ENCODE measurements around the gene UNC119. TPM values are rescaled to one million over a fixed set of nuclear protein-coding genes. Genes with fewer than 3 reads are reported as not detected.
A peak's percentile ranks its signal among the peaks of the same experiment; 100 is the strongest.

Gene UNC119
- polyA plus RNA-seq: 10 to 100 TPM; 15.3 to 20.1 TPM

GRCh38 chr17:28552176-28552999, at the start of gene UNC119:
Gene UNC119 (minus strand): TSS chr17:28552624. CDS start chr17:28552557, 67 bp downstream.
- H3K27ac ChIP-seq (ENCODE audit: low read depth in 2 of 2, low read length in 1 of 2): peak within 1 kb of the TSS; percentile 28
- peaks cover 17 to 30% of the 10 kb centered on the region in 2 donors for H3K36me3 ChIP-seq (ENCODE audit: control insufficient read depth in 2 of 2, insufficient read depth in 2 of 2, low read length in 1 of 2)
- 2 to 4% methylated on average over 41 to 63 of the region's 67 CpGs for WGBS, 2 donors
- peaks cover 2 to 4% of the 10 kb centered on the region in 2 donors for H3K4me1 ChIP-seq (ENCODE audit: control insufficient read depth in 2 of 2, insufficient read depth in 2 of 2, low read length in 1 of 2)
- H3K9me3 ChIP-seq (ENCODE audit: control insufficient read depth in 2 of 2, insufficient read depth in 1 of 2, low read depth in 1 of 2, low read length in 1 of 2): no peaks in the 10 kb centered on the region
- H3K4me3 ChIP-seq (ENCODE audit: low read depth in 1 of 2, low read length in 2 of 2): peak within 1 kb of the TSS; percentile 64 to 74
- H3K27me3 ChIP-seq (ENCODE audit: control insufficient read depth in 1 of 2, insufficient read depth in 2 of 2, low read length in 2 of 2): no peaks in the 10 kb centered on the region

- Histone ChIP-seq H3K9me3 (ENCODE audit: control insufficient read depth in 2 of 2, insufficient read depth in 1 of 2, low read depth in 1 of 2, low read length in 1 of 2) (no peaks in the 10 kb centered on the region), H3K36me3 (ENCODE audit: control insufficient read depth in 2 of 2, insufficient read depth in 2 of 2, low read length in 1 of 2) (no peaks in the 10 kb centered on the region), H3K27ac (ENCODE audit: low read depth in 2 of 2, low read length in 1 of 2) (peak overlapping the region; percentile 98 to 99), H3K4me3 (ENCODE audit: low read depth in 1 of 2, low read length in 2 of 2) (peak overlapping the region; percentile 68 to 71), H3K4me1 (ENCODE audit: control insufficient read depth in 2 of 2, insufficient read depth in 2 of 2, low read length in 1 of 2) (peaks cover 0 to 5% of the 10 kb centered on the region in 2 donors), H3K27me3 (ENCODE audit: control insufficient read depth in 1 of 2, insufficient read depth in 2 of 2, low read length in 2 of 2) (no peaks in the 10 kb centered on the region)
- 7 to 8% methylated on average over 40 of the region's 40 CpGs for WGBS, 2 donors
These were observed 47.1 kb upstream of the UNC119 start for GRCh38 chr17:28599311-28600184.

- Histone ChIP-seq H3K36me3 (ENCODE audit: control insufficient read depth in 2 of 2, insufficient read depth in 2 of 2, low read length in 1 of 2) (no peaks in the 10 kb centered on the region), H3K9me3 (ENCODE audit: control insufficient read depth in 2 of 2, insufficient read depth in 1 of 2, low read depth in 1 of 2, low read length in 1 of 2) (no peaks in the 10 kb centered on the region), H3K4me3 (ENCODE audit: low read depth in 1 of 2, low read length in 2 of 2) (peak within 1 kb of the TSS; percentile 68 to 71), H3K27me3 (ENCODE audit: control insufficient read depth in 1 of 2, insufficient read depth in 2 of 2, low read length in 2 of 2) (no peaks in the 10 kb centered on the region), H3K4me1 (ENCODE audit: control insufficient read depth in 2 of 2, insufficient read depth in 2 of 2, low read length in 1 of 2) (peaks cover 0 to 5% of the 10 kb centered on the region in 2 donors), H3K27ac (ENCODE audit: low read depth in 2 of 2, low read length in 1 of 2) (peak within 1 kb of the TSS; percentile 98 to 99)
- 0 to 1% methylated on average over 42 to 44 of the region's 44 CpGs for WGBS, 2 donors
These were observed 46.4 kb upstream of the UNC119 start, which contains the start of gene SPAG5 for GRCh38 chr17:28598799-28599310. Gene SPAG5 (minus strand): TSS chr17:28599025. CDS start chr17:28598946, 79 bp downstream.

DNA sequence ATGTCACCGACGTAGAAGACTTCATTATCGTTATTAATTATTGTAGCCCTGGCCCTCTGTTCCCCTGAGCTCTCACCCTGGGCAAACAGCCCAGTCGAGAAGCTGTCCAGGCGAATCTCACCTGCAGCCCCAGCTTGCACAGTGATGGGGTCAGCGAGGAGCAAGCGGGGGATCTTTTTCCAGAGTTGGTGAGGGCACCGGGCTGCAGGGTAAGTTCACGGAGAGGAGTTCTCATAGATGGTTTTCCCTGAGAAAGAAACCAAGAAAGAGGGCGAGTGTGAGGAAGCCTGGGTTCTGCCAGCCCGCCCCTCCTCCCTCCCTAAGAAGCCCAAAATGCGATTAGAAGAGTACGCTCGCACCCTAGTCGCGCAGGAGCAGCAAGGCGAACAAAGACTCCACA, 46.0 kb upstream of the UNC119 start:
- H3K27ac ChIP-seq (ENCODE audit: low read depth in 2 of 2, low read length in 1 of 2): no peak overlapping the region
- 2 to 4% methylated on average over 17 of the region's 17 CpGs for WGBS, 2 donors
- H3K27me3 ChIP-seq (ENCODE audit: control insufficient read depth in 1 of 2, insufficient read depth in 2 of 2, low read length in 2 of 2): no peaks in the 10 kb centered on the region
- no peaks in the 10 kb centered on the region for H3K9me3 ChIP-seq (ENCODE audit: control insufficient read depth in 2 of 2, insufficient read depth in 1 of 2, low read depth in 1 of 2, low read length in 1 of 2)
- peaks cover 0 to 5% of the 10 kb centered on the region in 2 donors for H3K4me1 ChIP-seq (ENCODE audit: control insufficient read depth in 2 of 2, insufficient read depth in 2 of 2, low read length in 1 of 2)
- no peaks in the 10 kb centered on the region for H3K36me3 ChIP-seq (ENCODE audit: control insufficient read depth in 2 of 2, insufficient read depth in 2 of 2, low read length in 1 of 2)
- H3K4me3 ChIP-seq (ENCODE audit: low read depth in 1 of 2, low read length in 2 of 2): peak overlapping the region; percentile 68 to 71

GRCh38 chr17:28597606-28598383, 45.4 kb upstream of the UNC119 start:
- peak overlapping the region; percentile 68 to 71 for H3K4me3 ChIP-seq (ENCODE audit: low read depth in 1 of 2, low read length in 2 of 2)
- no peak overlapping the region for H3K27ac ChIP-seq (ENCODE audit: low read depth in 2 of 2, low read length in 1 of 2)
- H3K36me3 ChIP-seq (ENCODE audit: control insufficient read depth in 2 of 2, insufficient read depth in 2 of 2, low read length in 1 of 2): no peaks in the 10 kb centered on the region
- peaks cover 0 to 5% of the 10 kb centered on the region in 2 donors for H3K4me1 ChIP-seq (ENCODE audit: control insufficient read depth in 2 of 2, insufficient read depth in 2 of 2, low read length in 1 of 2)
- no peaks in the 10 kb centered on the region for H3K27me3 ChIP-seq (ENCODE audit: control insufficient read depth in 1 of 2, insufficient read depth in 2 of 2, low read length in 2 of 2)
- WGBS, 2 donors: 35 to 36% methylated on average over 5 of the region's 5 CpGs
- H3K9me3 ChIP-seq (ENCODE audit: control insufficient read depth in 2 of 2, insufficient read depth in 1 of 2, low read depth in 1 of 2, low read length in 1 of 2): no peaks in the 10 kb centered on the region

GRCh38 chr17:28592260-28592659, 39.8 kb upstream of the UNC119 start:
- H3K27ac ChIP-seq (ENCODE audit: low read depth in 2 of 2, low read length in 1 of 2): no peak overlapping the region
- no peak overlapping the region for H3K4me3 ChIP-seq (ENCODE audit: low read depth in 1 of 2, low read length in 2 of 2)
- no peaks in the 10 kb centered on the region for H3K27me3 ChIP-seq (ENCODE audit: control insufficient read depth in 1 of 2, insufficient read depth in 2 of 2, low read length in 2 of 2)
- H3K4me1 ChIP-seq (ENCODE audit: control insufficient read depth in 2 of 2, insufficient read depth in 2 of 2, low read length in 1 of 2): no peaks in the 10 kb centered on the region
- whole genome bisulfite sequencing, 2 donors: 90 to 91% methylated on average over 4 of the region's 4 CpGs
- H3K36me3 ChIP-seq (ENCODE audit: control insufficient read depth in 2 of 2, insufficient read depth in 2 of 2, low read length in 1 of 2): peaks cover 4 to 8% of the 10 kb centered on the region in 2 donors
- no peaks in the 10 kb centered on the region for H3K9me3 ChIP-seq (ENCODE audit: control insufficient read depth in 2 of 2, insufficient read depth in 1 of 2, low read depth in 1 of 2, low read length in 1 of 2)

DNA sequence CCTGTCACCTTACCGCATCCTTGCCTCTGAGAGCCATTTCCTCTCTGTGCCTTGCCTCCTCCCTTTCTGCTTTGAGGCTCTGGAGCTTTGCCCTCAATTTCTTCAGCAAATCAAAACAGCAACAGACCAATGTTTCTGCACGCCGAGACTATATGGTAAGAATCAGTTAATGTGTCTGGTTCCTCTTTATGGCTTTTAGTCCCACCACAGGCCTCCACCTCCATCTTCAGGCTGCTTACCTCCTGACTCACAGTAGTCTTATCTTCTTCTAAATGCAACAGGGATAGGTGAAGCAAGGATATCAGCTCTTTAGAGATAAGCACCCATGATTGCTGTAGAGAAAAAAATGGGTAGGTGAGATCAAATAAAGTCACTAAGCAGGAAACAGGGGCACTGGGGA, 33.4 kb upstream of the UNC119 start:
- H3K36me3 ChIP-seq (ENCODE audit: control insufficient read depth in 2 of 2, insufficient read depth in 2 of 2, low read length in 1 of 2): peaks cover 7 to 9% of the 10 kb centered on the region in 2 donors
- H3K4me3 ChIP-seq (ENCODE audit: low read depth in 1 of 2, low read length in 2 of 2): no peak overlapping the region
- 98% methylated on average over 3 of the region's 3 CpGs for WGBS, 2 donors

DNA sequence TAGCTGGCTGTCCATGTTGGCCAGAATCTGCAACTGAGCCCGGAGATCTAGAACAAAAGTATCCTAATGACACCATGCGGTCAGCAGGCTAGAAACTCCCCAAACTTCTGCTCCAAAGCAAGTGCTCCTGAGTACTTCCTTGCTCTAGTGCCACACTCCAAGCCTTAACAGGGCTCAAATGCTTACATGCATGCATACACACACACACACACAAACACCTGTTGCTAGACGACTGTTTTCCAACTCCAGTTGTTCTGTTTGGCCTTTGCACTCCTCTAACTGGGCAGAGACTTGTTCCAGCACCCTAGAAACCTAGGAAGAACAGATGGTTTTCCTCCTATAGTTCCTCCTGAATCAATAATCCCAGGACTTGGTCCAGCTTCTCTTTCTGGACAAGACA, 32.0 kb upstream of the UNC119 start:
- no peak overlapping the region for H3K27ac ChIP-seq (ENCODE audit: low read depth in 2 of 2, low read length in 1 of 2)
- H3K4me3 ChIP-seq (ENCODE audit: low read depth in 1 of 2, low read length in 2 of 2): no peak overlapping the region
- 80 to 93% methylated on average over 3 of the region's 3 CpGs for WGBS, 2 donors
- H3K9me3 ChIP-seq (ENCODE audit: control insufficient read depth in 2 of 2, insufficient read depth in 1 of 2, low read depth in 1 of 2, low read length in 1 of 2): no peaks in the 10 kb centered on the region
- no peaks in the 10 kb centered on the region for H3K4me1 ChIP-seq (ENCODE audit: control insufficient read depth in 2 of 2, insufficient read depth in 2 of 2, low read length in 1 of 2)
- H3K36me3 ChIP-seq (ENCODE audit: control insufficient read depth in 2 of 2, insufficient read depth in 2 of 2, low read length in 1 of 2): peaks cover 7 to 11% of the 10 kb centered on the region in 2 donors
- H3K27me3 ChIP-seq (ENCODE audit: control insufficient read depth in 1 of 2, insufficient read depth in 2 of 2, low read length in 2 of 2): no peaks in the 10 kb centered on the region

More for the DNA sequence above, 33.4 kb upstream of the UNC119 start:
- Histone ChIP-seq H3K4me1 (ENCODE audit: control insufficient read depth in 2 of 2, insufficient read depth in 2 of 2, low read length in 1 of 2) (no peaks in the 10 kb centered on the region), H3K27ac (ENCODE audit: low read depth in 2 of 2, low read length in 1 of 2) (no peak overlapping the region), H3K27me3 (ENCODE audit: control insufficient read depth in 1 of 2, insufficient read depth in 2 of 2, low read length in 2 of 2) (no peaks in the 10 kb centered on the region), H3K9me3 (ENCODE audit: control insufficient read depth in 2 of 2, insufficient read depth in 1 of 2, low read depth in 1 of 2, low read length in 1 of 2) (no peaks in the 10 kb centered on the region)

GRCh38 chr17:28582513-28582912, 30.1 kb upstream of the UNC119 start:
- Histone ChIP-seq H3K9me3 (ENCODE audit: control insufficient read depth in 2 of 2, insufficient read depth in 1 of 2, low read depth in 1 of 2, low read length in 1 of 2) (no peaks in the 10 kb centered on the region), H3K27ac (ENCODE audit: low read depth in 2 of 2, low read length in 1 of 2) (no peak overlapping the region), H3K36me3 (ENCODE audit: control insufficient read depth in 2 of 2, insufficient read depth in 2 of 2, low read length in 1 of 2) (peaks cover 7 to 11% of the 10 kb centered on the region in 2 donors), H3K27me3 (ENCODE audit: control insufficient read depth in 1 of 2, insufficient read depth in 2 of 2, low read length in 2 of 2) (no peaks in the 10 kb centered on the region), H3K4me3 (ENCODE audit: low read depth in 1 of 2, low read length in 2 of 2) (no peak overlapping the region), H3K4me1 (ENCODE audit: control insufficient read depth in 2 of 2, insufficient read depth in 2 of 2, low read length in 1 of 2) (no peaks in the 10 kb centered on the region)
- 96 to 97% methylated on average over 2 of the region's 2 CpGs for whole genome bisulfite sequencing, 2 donors

Measured in esophagus (tissue), 2 donors.